SK-N-DZ (cell line): ENCODE measurements around the gene JAK1.

Experiments
- DNase-seq: peaks from one replicate; pipeline ENCODE4 v3.0.0-alpha.2; 2015; ENCODE audit warnings: low spot score

JAK1 gene

GRCh38 chr1:64867266-64867665 lies 99.1 kb downstream of the JAK1 start:
- DNase-seq: no peak

- DNase-seq: no peak
These were observed 99.7 kb downstream of the JAK1 start for GRCh38 chr1:64866689-64867088.

- DNase-seq: no peak
These were observed 101.1 kb downstream of the JAK1 start for GRCh38 chr1:64865105-64865757.

GRCh38 chr1:64864018-64864940 lies 102.1 kb downstream of the JAK1 start:
- DNase-seq: no peak

- DNase-seq: no peak
These were observed 104.7 kb downstream of the JAK1 start for GRCh38 chr1:64861611-64862010.

- no peak for DNase-seq
These were observed 109.0 kb downstream of the JAK1 start for GRCh38 chr1:64857347-64857746.

GRCh38 chr1:64856553-64856952 lies 109.8 kb downstream of the JAK1 start:
- no peak for DNase-seq

GRCh38 chr1:64855557-64855956 lies 110.8 kb downstream of the JAK1 start:
- DNase-seq: no peak

- DNase-seq: no peak
These were observed 111.7 kb downstream of the JAK1 start for GRCh38 chr1:64854674-64855073.

GRCh38 chr1:64851664-64852063 lies 114.7 kb downstream of the JAK1 start:
- DNase-seq: no peak

- DNase-seq: no peak
These were observed 115.5 kb downstream of the JAK1 start for GRCh38 chr1:64850846-64851245.

GRCh38 chr1:64849942-64850341 lies 116.4 kb downstream of the JAK1 start:
- no peak for DNase-seq

GRCh38 chr1:64848803-64849202 lies 117.5 kb downstream of the JAK1 start:
- DNase-seq: no peak

- DNase-seq: no peak
These were observed 118.2 kb downstream of the JAK1 start for GRCh38 chr1:64848136-64848535.

- no peak for DNase-seq
These were observed 118.7 kb downstream of the JAK1 start for GRCh38 chr1:64847666-64848065.

GRCh38 chr1:64846573-64847430 lies 119.5 kb downstream of the JAK1 start:
- no peak for DNase-seq

- DNase-seq: no peak
These were observed 120.4 kb downstream of the JAK1 start for GRCh38 chr1:64845831-64846425.

GRCh38 chr1:64844609-64845008 lies 121.7 kb downstream of the JAK1 start:
- DNase-seq: no peak

- no peak for DNase-seq
These were observed 122.2 kb downstream of the JAK1 start for GRCh38 chr1:64844175-64844574.

- no peak for DNase-seq
These were observed 122.7 kb downstream of the JAK1 start for GRCh38 chr1:64843675-64844074.

GRCh38 chr1:64842224-64842623 lies 124.1 kb downstream of the JAK1 start:
- DNase-seq: no peak
